GM12891 (cell line): ENCODE measurements around the gene NCOA3.

ENCODE experiments used
- PAX5 ChIP-seq: IDR thresholded peaks from 2 replicates; pipeline ENCODE4 v1.6.1; 2011; ENCODE audit warnings: low read length, moderate library complexity, mild to moderate bottlenecking; ENCODE audit not compliant: insufficient read depth, severe bottlenecking
- POLR2A ChIP-seq: IDR thresholded peaks from 2 replicates; pipeline ENCODE4 v1.6.1; 2011; ENCODE audit warnings: low read depth, low read length, control low read depth
- POLR2AphosphoS5 ChIP-seq: IDR thresholded peaks from 2 replicates; pipeline ENCODE4 v1.6.1; 2011; ENCODE audit warnings: low read depth, low read length, control low read depth
- SPI1 ChIP-seq: IDR thresholded peaks from 2 replicates; pipeline ENCODE4 v1.6.1; 2011; ENCODE audit warnings: low read depth, low read length, control low read depth
- TAF1 ChIP-seq: IDR thresholded peaks from 2 replicates; pipeline ENCODE4 v1.6.1; 2011; ENCODE audit warnings: low read depth, low read length, control low read depth

DNA sequence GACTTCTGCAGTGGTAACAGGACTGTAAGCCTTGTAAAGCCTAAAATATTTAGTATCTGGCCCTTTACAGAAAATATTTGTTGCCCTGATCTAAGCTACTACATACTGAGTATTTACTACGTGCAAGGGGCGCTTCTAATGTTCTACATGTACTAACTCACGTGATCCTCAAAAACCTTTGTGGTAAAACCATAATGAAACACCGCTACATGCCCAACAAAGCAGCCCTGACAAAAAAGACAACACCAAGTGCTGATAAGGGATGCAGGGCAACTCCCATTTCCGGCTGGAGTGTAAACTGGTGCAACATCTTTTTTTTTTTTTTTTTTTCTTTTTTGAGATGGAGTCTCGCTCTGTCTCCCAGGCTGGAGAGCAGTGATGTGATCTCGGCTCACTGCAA lies 198.6 kb downstream of the NCOA3 start:
- TF ChIP-seq POLR2A (no peak), PAX5 (no peak), POLR2AphosphoS5 (no peak), TAF1 (no peak), SPI1 (no peak)
